Fibroblast of skin of scalp (primary cell): ENCODE results near the gene CCDC78.
"Not testable (repeated sequence)": the region's sequence is repeated elsewhere in the genome, so short reads cannot be mapped to it uniquely, and the experiment has no call there.

ENCODE experiments used
- DNase-seq: peaks from one replicate; pipeline ENCODE4 v3.0.0-alpha.2; 2013

CCDC78 gene

DNA sequence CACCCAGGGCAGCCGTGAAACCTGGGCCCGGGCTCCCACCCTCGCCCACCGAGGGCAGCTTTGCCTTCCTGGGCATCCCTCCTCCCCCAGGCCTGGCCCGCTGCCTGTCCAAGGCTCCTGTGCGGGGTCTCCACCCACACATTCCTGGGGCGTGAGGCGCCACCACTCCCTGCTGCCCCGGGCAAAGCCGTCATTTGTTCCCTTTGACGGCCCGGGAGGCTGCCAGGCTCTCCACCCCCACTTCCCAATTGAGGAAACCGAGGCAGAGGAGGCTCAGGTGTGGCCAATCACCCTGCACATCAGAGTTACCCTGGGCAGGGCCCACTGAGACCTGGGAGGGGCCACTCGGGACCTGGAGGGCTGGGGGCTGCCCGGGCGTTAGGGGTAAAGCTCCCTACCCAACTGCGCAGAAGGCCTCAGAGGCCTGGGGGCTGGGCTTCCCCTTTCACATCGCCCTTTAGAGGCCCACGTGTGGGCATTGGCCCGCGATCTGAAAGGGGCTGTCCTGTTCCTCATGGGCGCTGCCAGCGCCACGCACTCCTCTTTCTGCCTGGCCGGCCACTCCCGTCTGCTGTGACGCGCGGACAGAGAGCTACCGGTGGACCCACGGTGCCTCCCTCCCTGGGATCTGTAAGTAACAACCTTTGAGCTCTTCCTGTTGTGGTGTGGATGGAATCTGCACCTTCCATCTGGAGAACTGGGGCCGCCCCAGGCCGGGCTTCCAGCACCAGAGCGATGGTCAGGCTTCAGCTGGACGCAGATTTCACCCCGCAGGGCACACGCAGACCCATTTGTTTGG is 34.5 kb upstream of the CCDC78 start, which contains the start of gene MSLN:
TSS of gene MSLN (plus strand) at position 190 of the 799 bp plus-strand sequence. CDS start 1,947 bp downstream, outside the sequence.
- no peak for DNase-seq

DNA sequence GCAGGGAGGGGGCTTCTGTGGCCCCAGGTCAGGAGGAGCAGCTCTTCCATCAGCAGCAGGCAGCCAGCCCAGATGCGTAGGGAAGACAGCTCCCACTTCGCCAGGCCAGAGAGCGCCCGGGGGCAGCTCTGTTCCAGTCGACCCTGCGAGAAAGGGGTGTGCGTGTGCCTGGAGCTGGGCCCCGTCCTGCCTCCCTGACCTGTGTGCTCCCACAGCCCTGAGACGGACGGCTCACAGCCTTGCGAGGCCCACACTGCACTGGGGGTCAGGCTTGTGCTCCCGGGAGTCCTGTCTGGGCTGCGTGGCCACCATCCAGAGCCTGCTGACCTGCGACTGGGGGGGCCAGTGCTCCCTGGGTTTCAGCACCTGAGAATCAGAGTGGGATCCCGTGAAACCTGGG is 33.8 kb upstream of the CCDC78 start:
- DNase-seq, result no peak

DNA sequence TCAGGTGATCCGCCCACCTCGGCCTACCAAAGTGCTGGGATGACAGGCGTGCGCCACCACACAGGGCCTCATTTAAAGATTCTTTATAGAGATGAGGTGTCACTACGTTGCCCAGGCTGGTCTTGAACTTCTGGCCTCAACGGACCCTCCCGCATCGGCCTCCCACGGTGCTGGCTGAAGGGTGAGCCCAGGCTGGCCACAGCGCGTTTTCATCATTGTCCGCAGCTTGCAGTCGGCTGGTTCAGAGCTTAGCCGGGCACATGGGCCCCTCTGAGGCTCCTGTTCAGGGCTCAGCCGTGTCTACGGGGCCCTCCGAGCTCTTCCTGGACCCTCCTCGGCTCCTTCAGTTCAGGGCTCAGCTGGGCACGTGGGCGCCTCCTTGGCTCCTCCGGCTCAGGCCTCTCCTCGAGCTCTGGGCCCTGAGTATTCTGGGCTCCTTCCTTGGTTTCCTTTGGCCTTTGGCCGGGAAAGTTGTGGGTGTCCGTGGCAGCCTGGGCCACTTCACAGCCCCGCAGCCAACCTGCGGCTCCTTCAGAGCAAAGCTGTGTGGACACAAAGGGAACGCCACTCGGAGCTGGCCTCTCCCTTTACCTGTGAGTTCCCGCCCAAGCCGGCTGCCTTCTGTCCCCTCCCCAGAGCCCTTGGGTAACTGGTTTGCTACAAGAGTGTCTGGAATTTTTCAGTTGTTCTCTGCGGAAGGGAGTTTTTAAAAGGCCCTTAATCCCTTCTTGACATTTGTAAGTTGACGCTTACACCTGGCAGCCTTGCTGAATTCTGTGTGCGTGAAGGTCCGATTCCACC is 33.1 kb upstream of the CCDC78 start:
- DNase-seq, result no peak

DNA sequence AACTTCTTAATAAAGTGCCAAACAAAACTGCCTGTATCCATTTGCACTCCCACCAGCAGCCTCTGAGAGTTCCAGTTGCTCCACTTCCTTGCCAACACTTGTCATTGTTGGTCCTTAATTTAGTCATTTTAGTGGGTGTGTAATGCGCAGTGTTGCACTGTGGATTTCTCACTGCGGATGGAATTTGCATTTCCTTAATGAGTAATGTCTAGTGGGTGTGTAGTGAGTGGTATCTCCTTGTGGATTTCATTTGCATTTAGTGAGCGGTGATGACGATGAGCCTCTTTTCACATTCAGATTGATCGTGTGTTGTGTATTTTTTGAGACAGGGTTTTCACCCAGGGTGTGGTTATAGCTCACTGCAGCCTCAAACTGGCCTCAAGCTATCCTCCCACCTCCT is 30.2 kb upstream of the CCDC78 start:
- DNase-seq, result no peak

DNA sequence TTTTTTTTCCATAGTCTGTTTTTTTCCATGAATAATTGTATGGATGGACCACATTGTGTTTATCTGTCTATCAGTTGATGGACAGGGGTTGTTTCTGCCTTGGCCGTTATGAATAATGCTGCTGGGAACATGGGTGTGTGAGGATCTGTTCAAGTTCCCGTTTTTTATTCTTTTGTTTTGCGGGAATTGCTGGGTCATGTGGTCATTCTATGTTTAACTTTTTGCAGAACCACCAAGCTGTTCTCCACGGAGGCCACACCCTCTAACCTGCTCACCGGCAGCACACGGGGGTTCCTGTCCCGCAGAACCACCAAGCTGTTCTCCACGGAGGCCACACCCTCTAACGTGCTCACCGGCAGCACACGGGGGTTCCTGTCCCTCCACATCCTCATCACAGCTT is 28.4 kb upstream of the CCDC78 start:
- DNase-seq, result no peak

DNA sequence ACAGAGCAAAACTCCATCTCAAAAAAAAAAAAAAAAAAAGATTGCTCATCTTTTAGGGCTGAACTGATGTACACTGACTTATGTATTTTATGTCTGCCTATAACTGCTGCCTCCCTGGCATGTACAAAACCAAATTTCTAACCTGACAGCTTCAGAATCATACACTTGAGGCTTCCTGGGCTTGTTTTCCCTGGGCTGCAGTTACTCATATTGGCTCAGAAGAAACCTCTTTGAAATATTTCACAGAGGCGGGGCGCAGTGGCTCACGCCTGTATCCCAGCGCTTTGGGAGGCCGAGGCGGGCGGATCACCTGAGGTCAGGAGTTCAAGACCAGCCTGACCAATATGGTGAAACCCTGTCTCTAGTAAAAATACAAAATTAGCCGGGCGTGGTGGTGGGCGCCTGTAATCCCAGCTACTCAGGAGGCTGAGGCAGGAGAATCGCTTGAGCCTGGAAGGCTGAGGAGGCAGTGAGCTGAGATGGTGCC is 27.9 kb upstream of the CCDC78 start:
- not testable (repeated sequence) for DNase-seq

DNA sequence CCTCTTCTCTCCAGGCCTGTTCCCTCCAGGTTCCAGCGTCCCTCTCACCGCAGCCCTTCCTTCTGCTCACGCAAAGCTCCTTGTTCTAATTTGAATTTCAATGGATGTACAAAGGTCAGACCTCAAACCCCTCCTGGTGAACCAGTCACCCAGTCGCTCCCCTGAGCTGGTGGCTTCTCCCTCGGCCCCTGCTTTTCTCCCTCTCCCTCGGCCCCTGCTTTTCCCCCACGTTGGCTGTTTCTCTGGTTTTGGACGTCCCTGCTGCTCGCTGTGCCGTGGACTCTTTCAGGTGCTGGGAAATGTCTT is 25.7 kb upstream of the CCDC78 start:
- no peak for DNase-seq

DNA sequence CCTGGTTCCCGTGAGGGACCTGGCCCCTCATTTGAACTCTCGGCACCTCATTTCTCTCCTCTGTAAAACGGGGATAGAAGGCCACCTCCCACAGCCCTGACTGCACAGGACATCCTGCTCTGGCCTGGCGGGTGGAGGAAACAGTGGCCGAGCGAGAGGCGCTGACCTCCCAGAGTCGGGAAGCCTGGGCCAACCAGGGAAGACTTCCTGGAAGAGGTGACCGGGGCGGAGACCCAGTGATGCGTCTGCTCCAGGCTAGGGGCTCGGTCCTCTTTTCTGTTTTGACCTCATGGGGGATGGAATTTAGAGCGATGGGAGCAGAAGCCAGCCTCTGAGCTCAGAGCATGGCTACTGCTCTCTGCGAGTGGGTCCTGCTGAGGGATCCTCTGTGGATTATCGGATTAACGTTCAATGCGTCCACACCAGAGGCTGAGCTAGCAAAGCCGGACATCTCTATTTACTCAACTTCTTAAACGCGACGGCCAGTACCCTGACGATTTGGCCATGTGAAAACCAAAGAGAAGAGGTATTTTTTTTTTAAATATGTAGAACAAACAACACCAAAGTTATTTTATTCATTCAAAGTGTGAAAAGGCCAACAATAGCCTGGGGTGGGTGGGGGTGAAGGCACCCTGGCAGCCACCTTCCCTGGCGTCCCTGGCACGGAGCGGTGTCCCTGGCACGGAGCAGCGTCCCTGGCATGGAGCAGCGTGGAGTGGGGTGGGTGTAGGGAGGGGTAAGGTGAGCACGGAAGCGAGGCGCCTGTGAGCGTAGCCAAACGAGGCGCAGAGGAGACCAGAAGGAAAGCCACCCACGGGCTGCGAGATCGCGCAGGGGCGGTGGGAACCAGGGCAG is 25.1 kb upstream of the CCDC78 start:
- DNase-seq, result no peak

DNA sequence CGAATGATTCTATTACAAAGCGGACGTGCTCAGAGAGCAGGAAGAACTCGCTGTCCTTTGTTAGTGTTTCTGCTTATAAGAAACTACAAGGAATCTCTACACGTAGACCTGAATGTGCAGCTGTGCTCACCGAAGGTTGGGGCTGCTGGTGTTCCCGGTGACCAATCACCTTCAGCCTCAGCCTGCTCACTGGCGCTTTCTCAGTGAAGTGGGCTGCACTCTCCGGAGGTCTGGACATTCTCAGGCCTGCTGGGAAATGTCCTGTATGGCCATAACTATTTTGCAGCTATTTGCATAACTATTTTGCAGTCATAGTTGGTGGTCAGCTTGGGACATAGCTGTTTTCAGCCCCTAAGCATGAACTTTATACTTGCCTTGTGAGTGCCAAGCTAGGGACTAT is 24.2 kb upstream of the CCDC78 start:
- no peak for DNase-seq

DNA sequence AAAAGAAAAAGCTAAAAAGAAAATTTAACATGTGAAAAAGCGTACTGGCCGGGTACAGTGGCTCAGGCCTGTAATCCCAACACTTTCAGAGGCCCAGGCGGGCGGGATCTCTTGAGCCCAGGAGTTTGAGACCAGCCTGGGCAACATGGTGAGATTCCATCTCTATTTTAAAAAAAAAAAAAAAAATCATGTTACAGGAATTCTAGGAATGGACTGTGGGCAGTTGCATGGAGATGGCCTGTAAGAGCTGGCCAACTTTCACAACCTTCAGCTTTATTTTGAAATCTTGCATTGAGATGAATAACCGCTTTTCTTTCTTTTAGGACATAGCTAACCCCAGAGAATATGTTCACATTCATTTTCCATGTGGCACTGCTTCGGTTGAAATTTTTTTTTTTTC is 22.8 kb upstream of the CCDC78 start:
- DNase-seq, result peak; percentile 78

DNA sequence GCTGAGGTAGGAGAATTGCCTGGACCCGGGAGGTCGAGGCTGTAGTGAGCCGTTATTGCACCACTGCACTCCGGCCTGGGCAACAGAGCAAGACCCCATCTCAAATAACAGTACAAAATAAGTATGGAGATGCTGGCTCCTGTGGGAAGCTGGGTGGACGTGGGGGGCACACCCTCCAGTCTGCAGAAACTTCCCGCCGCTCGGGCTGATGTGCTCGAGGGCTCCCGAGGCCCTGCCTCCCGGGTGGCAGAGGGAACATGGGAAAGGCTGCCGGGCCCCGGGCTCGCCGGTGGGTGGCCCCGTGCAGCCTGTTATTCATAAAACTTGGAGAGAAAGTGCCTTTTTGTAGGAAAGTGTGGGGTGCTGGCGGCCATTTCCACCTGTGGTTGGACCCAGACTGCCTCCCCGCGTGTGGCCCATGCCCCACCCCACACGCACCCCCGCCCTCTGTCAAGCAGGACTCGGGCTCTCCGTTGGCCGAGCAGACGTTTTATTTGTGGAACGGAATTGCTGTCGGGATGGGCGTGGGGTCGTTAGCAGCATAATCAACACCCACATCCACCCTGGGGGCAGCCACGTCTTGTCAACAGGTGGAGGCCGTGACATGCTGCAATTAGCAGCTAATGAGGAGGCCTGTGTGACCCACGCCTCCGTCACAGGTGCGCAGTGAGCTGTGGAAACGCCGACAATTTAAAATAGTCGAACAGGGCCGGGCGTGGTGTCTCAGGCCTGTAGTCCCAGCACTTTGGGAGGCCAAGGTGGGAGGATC is 21.9 kb upstream of the CCDC78 start:
- DNase-seq, result no peak

DNA sequence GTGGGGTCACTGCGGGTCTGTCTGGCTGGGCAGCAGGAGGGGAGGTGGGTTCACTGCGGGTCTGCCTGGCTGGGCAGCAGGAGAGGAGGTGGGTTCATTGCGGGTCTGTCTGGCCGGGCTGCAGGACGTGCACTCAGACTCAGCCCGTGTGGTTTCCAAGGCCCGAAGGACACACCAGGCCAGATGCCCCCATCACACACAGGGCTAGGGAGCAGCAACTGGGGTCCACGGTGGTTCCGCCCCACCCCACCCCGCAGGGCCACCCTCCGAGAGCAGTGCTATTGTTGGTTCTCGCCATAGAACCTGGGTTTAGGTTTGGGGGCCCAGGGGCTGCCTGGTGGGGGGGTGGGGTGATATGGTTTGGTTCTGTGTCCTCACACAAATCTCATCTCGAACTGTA is 20.4 kb upstream of the CCDC78 start:
- DNase-seq, result no peak

DNA sequence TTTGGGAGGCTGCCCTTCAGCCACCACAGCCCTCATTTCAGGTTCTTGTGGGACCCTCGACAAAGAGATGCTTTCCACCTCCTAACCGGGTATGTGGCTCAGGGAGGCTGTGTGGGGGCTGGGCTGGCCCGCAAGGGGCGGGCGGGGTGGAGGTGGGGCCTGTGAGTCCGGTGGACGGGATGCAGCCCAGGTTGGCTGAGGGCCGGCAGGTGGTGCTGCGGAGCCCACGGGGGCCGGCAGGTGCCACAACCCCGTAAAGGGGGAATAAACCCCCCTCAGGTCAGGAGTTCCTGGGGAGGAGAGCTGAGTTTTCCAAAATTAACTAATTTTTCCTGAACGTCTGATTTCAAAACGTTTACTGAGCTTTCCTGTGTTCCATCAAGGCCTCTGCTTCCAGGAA is 19.5 kb upstream of the CCDC78 start:
- DNase-seq, result no peak

DNA sequence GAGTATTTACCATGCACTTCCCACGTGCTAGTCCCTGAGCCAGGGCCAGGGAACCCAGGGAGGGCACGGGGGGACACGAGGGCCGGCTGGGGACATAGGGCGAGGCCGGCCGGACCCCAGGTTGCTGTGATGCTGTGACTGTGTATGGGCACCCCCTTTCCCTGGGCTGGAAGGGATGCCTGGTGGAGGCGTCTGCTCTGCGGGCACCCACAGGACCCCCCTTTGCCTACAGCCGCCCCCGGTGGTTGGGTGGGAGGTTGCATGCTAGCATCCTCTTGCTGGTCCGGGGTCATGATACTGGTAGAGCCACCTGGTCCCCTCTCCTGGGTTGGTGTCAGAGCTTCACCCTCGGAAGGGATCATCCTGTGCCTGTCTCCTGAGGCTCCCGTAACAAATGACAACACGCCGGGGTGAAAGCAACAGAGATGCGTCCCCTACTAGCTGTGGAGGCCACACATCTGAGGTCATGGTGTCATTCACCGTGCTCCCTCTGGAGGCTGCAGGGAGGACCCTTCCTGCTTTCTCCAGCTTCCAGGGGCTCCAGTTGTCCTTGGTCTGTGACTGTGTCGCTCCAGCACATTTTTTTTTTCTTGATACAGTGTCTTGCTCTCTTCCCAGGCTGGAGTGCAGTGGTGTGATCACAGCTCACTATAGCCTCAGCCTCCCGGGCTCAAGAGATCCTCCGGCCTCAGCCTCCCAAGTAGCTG is 17.7 kb upstream of the CCDC78 start:
- no peak for DNase-seq

DNA sequence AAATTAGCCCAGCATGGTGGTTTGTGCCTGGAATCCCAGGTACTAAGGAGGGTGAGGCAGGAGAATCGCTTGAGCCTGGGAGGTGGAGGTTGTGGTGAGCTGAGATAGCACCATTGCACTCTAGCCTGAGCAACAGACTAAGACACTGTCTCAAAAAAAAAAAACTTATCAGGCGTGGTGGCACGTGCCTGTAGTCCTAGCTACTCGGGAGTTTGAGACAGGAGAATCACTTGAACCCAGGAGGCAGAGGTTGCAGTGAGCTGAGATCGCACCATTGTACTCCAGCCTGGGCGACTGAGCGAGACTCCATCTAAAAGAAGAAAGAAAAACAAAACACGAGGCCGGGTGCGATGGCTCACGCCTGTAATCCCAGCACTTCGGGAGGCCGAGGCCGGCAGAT is 16.7 kb upstream of the CCDC78 start:
- not testable (repeated sequence) for DNase-seq

DNA sequence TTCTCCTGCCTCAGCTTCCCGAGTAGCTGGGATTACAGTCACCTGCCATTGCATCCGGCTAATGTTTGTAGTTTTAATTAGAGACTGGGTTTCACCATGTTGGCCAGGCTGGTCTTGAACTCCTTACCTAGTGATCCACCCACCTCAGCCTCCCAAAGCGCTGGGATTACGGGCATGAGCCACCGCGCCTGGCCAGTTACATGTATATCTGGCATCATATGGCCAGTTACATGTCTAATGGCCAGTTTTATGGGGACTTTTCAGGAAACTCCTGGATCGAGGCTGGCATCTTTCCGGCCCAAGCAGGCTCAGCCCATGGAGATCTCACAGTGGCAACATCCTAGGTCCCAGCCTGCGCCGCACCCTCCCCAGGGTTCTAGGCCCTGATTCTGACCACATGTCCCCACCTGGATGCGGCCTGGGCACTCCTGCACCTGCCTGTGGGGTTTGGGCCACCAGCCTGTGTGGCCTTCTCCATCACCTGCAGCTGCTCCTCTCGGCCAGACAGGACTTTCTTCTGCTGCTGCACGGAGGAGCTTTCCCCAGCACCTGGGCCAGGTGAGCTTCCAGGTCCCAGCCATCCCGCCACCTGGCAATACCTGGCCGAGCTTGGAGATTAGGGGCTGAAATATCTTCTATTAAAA is 15.9 kb upstream of the CCDC78 start:
- DNase-seq, result no peak

DNA sequence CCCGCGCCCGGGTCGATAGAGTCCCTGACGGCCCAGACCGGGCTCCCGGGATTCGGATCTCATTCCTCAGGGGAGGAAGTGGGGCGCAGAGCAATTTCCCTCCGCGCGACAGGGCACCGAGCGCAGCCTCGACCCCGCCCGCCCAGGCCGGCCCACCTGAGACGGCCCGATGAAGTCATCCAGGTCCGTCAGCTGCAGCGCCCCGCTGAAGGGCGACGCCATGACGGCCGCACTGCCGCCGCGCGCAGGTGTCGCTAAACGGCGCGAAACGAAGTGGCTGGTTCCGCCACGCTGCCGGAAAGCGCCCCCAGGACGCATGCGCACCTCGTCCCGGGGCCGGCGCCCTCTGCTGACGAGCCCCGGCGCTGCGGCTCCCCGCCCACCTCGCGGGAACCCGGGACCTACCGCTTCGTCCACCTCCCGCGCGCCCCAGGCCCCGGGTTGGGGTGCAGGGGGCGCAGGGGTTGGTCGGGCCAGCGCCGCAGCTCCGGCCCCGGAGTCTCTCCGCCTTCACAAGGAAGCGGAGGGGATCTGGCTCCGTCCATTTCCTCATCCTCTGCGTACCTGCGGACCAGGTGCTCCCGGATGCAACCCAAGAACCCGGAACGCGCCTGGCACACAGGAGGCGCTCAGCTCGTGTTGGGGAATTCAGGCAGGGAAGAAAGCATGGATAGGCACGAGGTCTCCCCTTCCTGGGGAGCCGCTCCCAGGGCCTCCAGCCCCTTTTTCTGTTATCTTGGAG is 14.7 kb upstream of the CCDC78 start, which contains the start of gene CIAO3:
TSS of gene CIAO3 (minus strand) at position 234 of the 742 bp plus-strand sequence. CDS start at position 222, 12 bp downstream.
- peak; percentile 90 for DNase-seq

DNA sequence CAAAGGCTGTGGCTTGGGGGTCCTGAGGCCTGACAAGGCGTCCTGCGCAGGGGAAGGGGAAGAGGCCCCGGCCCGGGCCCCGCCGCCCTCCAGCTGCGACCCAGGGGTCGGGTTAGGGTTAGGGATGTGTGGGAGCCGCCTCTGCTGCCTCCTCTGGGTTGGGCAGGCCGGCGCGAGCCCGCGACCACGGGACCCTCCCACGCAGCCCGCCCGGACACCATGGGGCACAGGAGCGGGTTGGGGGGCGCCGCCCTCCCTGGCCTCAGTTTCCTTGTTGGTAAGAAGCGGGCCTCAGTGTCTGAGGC is 14.2 kb upstream of the CCDC78 start:
- no peak for DNase-seq

DNA sequence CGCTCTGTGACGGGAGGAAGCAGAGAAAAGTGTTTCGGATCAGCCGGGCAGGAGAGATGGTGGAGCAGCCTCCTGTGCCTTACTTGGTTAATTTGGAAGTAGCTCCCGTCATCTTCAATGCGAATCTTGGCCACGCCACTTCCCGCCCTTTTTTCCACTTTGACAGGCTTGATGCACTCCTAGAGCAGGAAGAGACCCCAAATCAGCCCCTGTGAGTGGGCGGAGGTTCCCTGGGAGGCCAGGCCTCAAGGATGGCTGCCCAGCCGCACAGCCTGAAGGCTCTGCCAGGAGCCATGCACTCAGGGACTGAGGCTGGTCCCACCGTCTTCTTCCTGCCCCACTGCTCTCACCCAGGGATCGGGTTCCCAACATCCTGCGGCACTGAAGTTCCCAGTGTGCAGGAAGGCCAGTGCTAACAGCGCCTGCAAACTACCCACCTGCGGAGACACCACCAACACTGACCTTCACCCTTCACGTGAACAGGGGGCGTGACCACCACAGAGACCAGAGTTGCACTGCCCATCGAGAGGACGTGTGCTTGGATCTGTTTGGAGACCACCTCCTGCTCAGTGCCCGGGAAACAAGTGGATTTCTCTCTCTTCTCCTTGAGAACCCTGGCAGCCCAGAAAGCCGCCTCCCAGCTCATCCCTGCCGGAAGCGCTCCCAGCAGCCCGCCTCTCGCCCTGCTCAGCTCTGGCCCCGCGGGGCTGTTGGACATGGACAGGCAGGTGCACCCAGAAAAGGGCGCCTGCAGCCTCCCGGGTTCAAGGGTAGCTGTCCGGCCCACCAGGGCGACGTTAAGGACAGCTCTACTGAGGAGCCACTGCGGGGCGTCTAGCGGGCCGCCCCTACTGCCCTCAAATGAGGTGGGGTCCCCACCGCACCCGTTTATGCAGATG is 13.6 kb upstream of the CCDC78 start:
- no peak for DNase-seq
